Stomach smooth muscle (tissue), 2 donors: Measurements from ENCODE around the gene GPRIN1.

ENCODE experiments used
- H3K27ac ChIP-seq: one replicate; pipeline ENCODE4 v1.7.0; 2013; ENCODE audit warnings: mild to moderate bottlenecking, low read length, inconsistent platforms
- H3K27me3 ChIP-seq, 2 donors: one replicate each; pipeline ENCODE4 v1.7.0; 2013; ENCODE audit warnings: low read length in 2 of 2; ENCODE audit not compliant: insufficient read depth in 2 of 2, control insufficient read depth in 1 of 2
- H3K36me3 ChIP-seq, 2 donors: one replicate each; pipeline ENCODE4 v1.7.0; 2013; ENCODE audit warnings: low read length in 2 of 2; ENCODE audit not compliant: control insufficient read depth in 2 of 2, insufficient read depth in 2 of 2
- H3K4me1 ChIP-seq: one replicate; pipeline ENCODE4 v1.7.0; 2013; ENCODE audit warnings: low read length; ENCODE audit not compliant: control insufficient read depth, insufficient read depth
- H3K4me3 ChIP-seq, 2 donors: one replicate each; pipeline ENCODE4 v1.7.0; 2013; ENCODE audit warnings: low read length in 2 of 2
- H3K9ac ChIP-seq, 2 donors: one replicate each; pipeline ENCODE4 v1.7.0; 2013; ENCODE audit warnings: low read length in 2 of 2, mild to moderate bottlenecking in 1 of 2
- H3K9me3 ChIP-seq, 2 donors: one replicate each; pipeline ENCODE4 v1.7.0; 2013; ENCODE audit warnings: low read length in 2 of 2; ENCODE audit not compliant: control insufficient read depth in 2 of 2
- donor health status: healthy.
- donor health status: Pancreatic carcinoma.

Gene GPRIN1

DNA sequence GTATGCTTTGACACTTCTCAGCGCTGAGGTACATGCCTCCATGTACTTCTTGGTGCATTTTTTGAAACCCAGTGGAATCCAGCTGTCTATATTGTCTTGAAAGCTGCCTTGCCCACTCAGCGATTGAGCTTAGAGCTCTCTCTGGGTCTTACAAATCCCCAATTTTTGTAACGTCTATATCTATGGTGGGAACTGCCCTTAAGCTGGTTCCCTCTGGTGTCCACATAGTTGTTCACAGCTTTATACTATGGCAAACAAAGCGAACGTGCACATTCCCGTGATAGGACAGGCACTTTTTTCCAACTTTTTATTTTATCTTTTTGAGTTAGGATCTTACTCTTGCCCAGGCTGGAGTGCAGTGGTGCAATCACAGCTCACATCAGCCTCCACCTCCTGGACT, 39.9 kb downstream of the GPRIN1 start:
- H3K4me3 ChIP-seq, result no peak overlapping the region
- H3K4me1 ChIP-seq, result no peaks in the 10 kb centered on the region
- no peaks in the 10 kb centered on the region for H3K36me3 ChIP-seq
- no peak overlapping the region for H3K27ac ChIP-seq
- H3K9me3 ChIP-seq, result no peaks in the 10 kb centered on the region
- H3K27me3 ChIP-seq, result peaks cover 8 to 15% of the 10 kb centered on the region in 2 donors
- H3K9ac ChIP-seq, result no peak overlapping the region

DNA sequence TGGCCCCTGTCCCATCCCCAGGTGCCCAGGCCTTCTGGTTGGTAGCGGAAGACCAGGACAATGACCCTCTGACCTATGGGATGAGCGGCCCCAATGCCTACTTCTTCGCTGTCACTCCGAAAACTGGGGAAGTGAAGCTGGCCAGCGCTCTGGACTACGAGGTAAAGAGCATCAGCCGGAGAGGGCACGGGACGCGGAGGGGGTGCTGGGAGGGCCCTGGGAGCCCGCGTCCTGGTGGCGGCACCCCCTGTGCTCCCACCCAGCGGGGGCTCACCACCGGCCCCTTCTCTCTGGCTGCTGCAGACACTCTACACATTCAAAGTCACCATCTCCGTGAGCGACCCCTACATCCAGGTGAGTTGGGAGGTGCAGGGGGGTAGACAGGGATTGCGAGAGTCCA, 41.3 kb downstream of the GPRIN1 start:
- Histone ChIP-seq H3K4me3 (no peak overlapping the region), H3K36me3 (no peaks in the 10 kb centered on the region), H3K9me3 (no peaks in the 10 kb centered on the region), H3K9ac (no peak overlapping the region), H3K27ac (no peak overlapping the region), H3K4me1 (no peaks in the 10 kb centered on the region), H3K27me3 (peaks cover 6 to 14% of the 10 kb centered on the region in 2 donors)

DNA sequence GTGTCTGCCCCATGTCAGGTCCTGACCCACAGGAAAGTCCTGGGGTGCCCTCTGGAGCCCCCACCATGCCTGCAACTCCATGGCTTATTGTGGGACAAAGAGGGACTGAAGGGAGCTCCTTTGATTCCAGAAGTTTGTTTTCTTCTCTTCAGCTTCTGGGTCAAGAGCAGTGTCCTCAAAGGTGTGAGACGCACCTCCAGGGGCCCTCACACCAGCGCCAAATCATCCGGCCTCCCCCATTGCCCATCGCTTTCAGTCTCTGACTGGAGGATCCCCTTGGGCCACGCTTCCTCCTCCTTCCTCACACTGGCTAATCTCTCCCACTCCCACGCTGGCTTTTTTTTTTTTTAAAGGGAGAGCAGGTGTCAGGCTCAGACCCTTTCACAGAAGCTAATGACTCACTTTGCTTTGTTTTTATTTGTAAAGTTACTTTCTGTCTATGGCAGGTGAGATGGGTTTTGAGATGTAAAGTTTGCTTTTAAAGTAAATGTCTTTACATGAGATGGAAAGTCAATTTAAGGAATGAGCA, 44.1 kb downstream of the GPRIN1 start:
- Histone ChIP-seq H3K27me3 (peaks cover 0 to 10% of the 10 kb centered on the region in 2 donors), H3K9me3 (no peaks in the 10 kb centered on the region), H3K9ac (no peak overlapping the region), H3K4me3 (no peak overlapping the region), H3K4me1 (no peaks in the 10 kb centered on the region), H3K36me3 (no peaks in the 10 kb centered on the region), H3K27ac (no peak overlapping the region)

DNA sequence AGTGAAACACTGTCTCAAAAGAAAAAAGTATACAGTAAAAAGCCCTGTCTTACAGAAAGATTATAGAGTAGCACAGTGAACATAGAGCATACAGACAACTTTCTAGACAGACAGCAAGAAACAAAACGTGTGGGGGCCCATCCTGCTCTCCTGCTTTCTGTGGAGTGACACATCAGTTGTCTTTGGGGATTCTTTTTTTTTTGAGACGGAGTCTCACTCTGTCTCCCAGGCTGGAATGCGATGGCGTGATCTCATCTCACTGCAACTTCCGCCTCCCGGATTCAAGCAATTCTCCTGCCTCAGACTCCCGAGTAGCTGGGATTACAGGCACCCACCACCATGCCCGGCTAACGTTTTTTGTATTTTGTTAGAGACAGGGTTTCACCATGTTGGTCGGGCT, 46.0 kb downstream of the GPRIN1 start:
- no peaks in the 10 kb centered on the region for H3K36me3 ChIP-seq
- no peak overlapping the region for H3K4me3 ChIP-seq
- no peak overlapping the region for H3K27ac ChIP-seq
- no peaks in the 10 kb centered on the region for H3K9me3 ChIP-seq
- no peaks in the 10 kb centered on the region for H3K4me1 ChIP-seq
- H3K9ac ChIP-seq, result no peak overlapping the region
- peaks cover 0 to 15% of the 10 kb centered on the region in 2 donors for H3K27me3 ChIP-seq

DNA sequence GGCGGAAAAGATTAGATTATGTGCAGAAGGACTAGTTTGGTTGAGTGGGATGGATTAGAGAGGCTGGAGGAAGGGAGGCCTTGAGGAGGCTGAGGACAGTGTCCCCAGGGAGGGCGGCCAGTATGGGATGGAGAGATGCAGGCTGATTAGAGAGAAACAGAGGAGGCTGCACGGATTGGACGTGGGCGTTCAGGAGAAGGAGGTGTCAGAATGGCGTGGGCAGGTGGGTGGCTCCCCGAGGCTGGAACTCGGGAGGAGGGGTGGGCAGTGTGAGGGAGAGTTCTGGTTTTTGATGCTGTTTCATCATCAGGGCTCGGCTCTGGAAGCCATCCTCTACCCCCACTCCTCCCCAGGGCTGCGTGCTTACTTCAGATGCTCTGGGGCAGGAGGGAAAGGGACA, 47.8 kb downstream of the GPRIN1 start:
- H3K4me1 ChIP-seq, result no peaks in the 10 kb centered on the region
- no peaks in the 10 kb centered on the region for H3K36me3 ChIP-seq
- no peak overlapping the region for H3K27ac ChIP-seq
- H3K9ac ChIP-seq, result no peak overlapping the region
- H3K9me3 ChIP-seq, result no peaks in the 10 kb centered on the region
- H3K27me3 ChIP-seq, result peaks cover 0 to 9% of the 10 kb centered on the region in 2 donors
- no peak overlapping the region for H3K4me3 ChIP-seq

DNA sequence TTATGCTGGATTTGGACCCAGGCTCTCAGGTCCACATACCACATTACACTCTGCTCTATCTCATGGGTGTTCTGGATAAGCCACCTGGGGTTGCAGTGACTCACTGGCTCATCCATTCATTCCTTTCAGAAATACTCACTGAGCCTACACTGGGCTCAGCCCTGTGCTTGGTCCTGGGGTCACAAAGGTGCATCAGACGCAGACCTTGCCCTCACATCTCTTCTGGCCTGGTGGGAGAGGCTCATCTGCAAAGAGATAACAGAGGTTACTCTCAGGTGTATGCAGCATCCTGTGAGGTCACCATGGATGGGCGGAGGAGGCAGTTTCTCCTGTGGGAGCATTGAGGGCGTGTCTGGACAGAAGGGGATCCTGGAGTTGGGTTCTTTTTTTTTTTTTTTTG, 48.7 kb downstream of the GPRIN1 start:
- H3K9me3 ChIP-seq, result no peaks in the 10 kb centered on the region
- H3K36me3 ChIP-seq, result no peaks in the 10 kb centered on the region
- no peak overlapping the region for H3K27ac ChIP-seq
- no peak overlapping the region for H3K4me3 ChIP-seq
- H3K27me3 ChIP-seq, result peaks cover 0 to 9% of the 10 kb centered on the region in 2 donors
- H3K9ac ChIP-seq, result no peak overlapping the region
- no peaks in the 10 kb centered on the region for H3K4me1 ChIP-seq

DNA sequence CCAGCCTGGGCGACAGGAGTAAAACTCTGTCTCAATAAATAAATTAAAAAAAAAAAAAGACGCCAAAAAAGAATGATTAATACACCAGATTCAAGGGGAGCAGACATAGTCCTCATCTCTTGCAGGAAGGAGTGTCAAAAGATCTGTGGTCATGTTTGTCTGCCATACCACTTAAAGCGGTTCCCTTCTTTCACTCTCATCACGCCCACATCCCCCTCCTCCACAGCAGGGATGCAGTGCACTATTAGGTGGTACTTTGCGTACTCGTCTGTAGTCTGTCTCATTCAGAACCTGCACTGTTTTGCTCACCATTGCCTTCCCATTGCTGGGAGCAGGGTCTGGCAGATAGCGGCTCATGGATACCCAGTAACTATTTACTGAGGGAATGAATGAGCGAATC, 49.6 kb downstream of the GPRIN1 start:
- H3K9ac ChIP-seq, result no peak overlapping the region
- no peaks in the 10 kb centered on the region for H3K36me3 ChIP-seq
- H3K27me3 ChIP-seq, result peaks cover 0 to 8% of the 10 kb centered on the region in 2 donors
- no peak overlapping the region for H3K4me3 ChIP-seq
- H3K4me1 ChIP-seq, result no peaks in the 10 kb centered on the region
- H3K27ac ChIP-seq, result no peak overlapping the region
- no peaks in the 10 kb centered on the region for H3K9me3 ChIP-seq

DNA sequence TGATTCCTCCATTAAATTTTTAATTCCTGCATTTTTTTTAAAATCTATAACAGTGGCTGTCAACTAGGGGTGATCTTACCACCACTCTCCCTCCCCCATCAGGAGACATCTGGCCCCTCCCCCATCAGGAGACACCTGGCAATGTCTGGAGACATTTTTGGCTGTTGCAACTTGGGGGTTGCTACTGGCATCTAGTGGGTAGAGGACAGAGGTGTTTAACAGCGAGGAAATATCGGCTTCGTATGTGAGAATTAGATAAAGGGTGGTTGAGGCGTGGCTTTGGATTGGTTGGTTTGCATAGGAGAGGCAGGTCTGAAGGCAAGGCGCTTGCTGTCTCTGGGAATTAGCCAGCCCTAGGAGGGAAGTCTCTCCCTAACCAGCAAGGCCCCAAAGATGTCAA, 50.3 kb downstream of the GPRIN1 start:
- H3K4me3 ChIP-seq, result no peak overlapping the region
- no peak overlapping the region for H3K9ac ChIP-seq
- no peaks in the 10 kb centered on the region for H3K9me3 ChIP-seq
- peaks cover 0 to 8% of the 10 kb centered on the region in 2 donors for H3K27me3 ChIP-seq
- H3K36me3 ChIP-seq, result no peaks in the 10 kb centered on the region
- no peaks in the 10 kb centered on the region for H3K4me1 ChIP-seq
- no peak overlapping the region for H3K27ac ChIP-seq

DNA sequence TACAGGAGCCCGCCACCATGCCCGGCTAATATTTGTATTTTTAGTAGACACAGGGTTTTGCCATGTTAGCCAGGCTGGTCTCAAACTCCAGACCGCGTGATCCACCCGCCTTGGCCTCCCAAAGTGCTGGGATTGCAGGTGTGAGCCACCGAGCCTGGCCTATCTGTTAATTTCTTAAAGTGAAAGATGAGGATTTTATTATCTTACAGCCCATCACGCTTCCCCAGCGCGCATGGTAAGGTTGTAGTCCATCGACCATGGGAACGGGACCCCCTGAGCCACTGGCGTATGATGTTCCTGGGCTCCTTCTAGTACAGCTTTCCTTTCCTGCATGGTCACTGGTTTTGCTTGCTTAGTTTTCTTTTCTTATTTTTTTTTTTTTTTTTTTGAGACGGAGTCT, 52.1 kb downstream of the GPRIN1 start:
- no peak overlapping the region for H3K27ac ChIP-seq
- H3K4me1 ChIP-seq, result no peaks in the 10 kb centered on the region
- H3K27me3 ChIP-seq, result peaks cover 7 to 15% of the 10 kb centered on the region in 2 donors
- no peak overlapping the region for H3K9ac ChIP-seq
- H3K9me3 ChIP-seq, result no peaks in the 10 kb centered on the region
- no peak overlapping the region for H3K4me3 ChIP-seq
- H3K36me3 ChIP-seq, result no peaks in the 10 kb centered on the region

DNA sequence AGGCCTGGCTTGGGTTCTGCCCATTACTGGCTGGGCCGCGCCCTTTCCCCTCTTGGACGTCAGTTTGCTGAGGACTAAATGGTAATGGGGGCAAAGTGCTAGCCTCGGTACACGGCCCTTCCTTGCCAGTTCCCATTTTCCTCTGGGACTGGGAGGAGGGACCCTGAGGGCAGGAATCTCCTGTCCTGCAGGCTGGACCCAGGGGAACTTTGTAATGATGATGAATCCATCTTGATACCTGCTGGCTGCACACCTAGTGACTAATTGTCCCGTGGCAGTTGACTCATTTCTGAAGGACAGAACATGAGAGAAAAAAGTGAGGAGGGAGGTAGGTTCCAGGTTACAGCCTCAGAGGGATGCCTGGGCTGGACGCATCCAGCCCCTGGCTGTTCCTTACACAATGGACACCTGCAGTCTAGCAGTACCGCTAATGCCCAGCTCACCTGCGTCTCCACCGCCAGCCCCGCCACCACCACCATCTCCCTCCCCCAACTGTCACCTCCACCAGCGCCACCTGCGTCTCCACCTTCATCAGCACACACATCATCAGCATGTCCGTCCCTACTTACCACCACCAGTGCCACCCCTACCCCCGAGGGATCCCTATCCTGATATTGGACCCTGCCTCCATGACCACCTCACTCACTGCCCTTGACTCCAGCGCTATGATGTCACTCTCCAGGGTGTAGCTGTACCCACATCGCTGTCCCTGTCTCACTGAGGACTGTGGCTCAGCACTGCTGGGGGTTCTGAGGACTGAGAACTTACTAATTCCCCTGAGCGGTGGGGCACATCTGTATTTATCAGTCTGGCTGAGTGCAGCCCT, 56.5 kb downstream of the GPRIN1 start:
- Histone ChIP-seq H3K9me3 (no peaks in the 10 kb centered on the region), H3K27me3 (peaks cover 16 to 19% of the 10 kb centered on the region in 2 donors), H3K27ac (no peak overlapping the region), H3K4me1 (peaks cover 3% of the 10 kb centered on the region), H3K9ac (no peak overlapping the region), H3K4me3 (no peak overlapping the region), H3K36me3 (no peaks in the 10 kb centered on the region)

DNA sequence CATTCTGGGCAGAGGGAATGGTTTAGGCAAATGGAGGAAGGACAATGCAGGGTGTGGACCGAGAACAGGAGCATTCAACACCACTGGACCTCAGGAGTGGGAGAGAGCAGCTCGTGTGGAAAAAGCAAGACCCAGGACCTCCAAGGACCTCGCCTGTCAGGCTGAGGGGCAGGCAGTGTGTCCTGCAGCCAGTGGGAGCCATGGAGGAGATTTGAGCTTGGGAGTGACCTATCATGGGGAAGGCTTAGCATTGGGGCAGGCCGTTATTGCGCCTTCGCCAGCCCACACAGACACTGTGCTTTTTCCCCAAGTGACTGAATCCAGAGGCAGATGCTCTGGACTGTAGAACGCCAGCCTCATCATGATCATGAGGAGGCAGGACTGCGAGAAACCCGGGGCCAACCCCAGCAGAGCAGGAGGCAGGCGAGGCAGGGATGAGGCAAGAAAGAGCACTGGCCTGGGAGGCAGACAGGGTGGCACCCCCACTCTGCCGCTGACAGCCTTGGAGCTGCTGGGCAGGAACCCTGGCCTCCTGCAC, 57.6 kb downstream of the GPRIN1 start:
- Histone ChIP-seq H3K9me3 (no peaks in the 10 kb centered on the region), H3K4me3 (no peak overlapping the region), H3K4me1 (peaks cover 3% of the 10 kb centered on the region), H3K9ac (no peak overlapping the region), H3K27ac (no peak overlapping the region), H3K36me3 (no peaks in the 10 kb centered on the region), H3K27me3 (peaks cover 16 to 19% of the 10 kb centered on the region in 2 donors)
